ENCODE results near the gene FAM9A. TPM values are rescaled to one million over a fixed set of nuclear protein-coding genes. Genes with fewer than 3 reads are reported as not detected.
"Not testable (repeated sequence)": the region's sequence is repeated elsewhere in the genome, so short reads cannot be mapped to it uniquely, and the experiment has no call there.

FAM9A gene
- total RNA-seq, 1 donor from 2014 or later = not detected

DNA sequence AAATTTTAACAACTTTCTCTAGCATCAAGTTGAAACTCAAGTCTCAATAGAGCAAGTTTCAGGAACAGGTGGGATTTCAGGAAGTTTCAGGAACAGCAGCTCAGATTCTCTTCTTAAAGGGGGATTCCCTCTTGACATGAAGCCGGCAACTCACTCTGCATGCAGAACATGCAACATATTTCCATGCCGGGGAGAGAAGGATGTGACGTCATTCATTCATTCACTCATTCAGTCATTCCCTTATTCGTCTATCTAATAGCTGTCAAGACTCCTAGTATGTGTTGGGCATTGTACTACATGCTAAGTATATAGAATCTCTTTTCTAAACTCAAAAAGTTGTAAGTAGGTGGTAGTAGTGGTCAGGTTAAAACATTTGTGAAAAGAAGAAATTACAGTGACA, 4.8 kb upstream of the FAM9A start:
- Histone ChIP-seq H3K79me2 (ENCODE audit: insufficient read depth, low read length) (no peaks in the 10 kb centered on the region), H3K36me3 (ENCODE audit: insufficient read depth, low read length) (no peaks in the 10 kb centered on the region), H3K4me3 (ENCODE audit: insufficient read depth, low read depth, low read length) (no peak overlapping the region), H3K27ac (ENCODE audit: low read depth, low read length) (no peak overlapping the region), H3K9me3 (ENCODE audit: insufficient read depth, low read depth, low read length) (no peaks in the 10 kb centered on the region), H3K27me3 (ENCODE audit: insufficient read depth, low read length) (peaks cover 2% of the 10 kb centered on the region), H3K4me2 (ENCODE audit: low read length) (no peak overlapping the region), H2AFZ (ENCODE audit: low read depth, low read length) (no peak overlapping the region), H4K20me1 (ENCODE audit: insufficient read depth, low read length) (no peaks in the 10 kb centered on the region), H3K9ac (ENCODE audit: low read length) (no peak overlapping the region), H3K4me1 (ENCODE audit: insufficient read depth, low read length) (peaks cover 3% of the 10 kb centered on the region)
- no peaks in the 10 kb centered on the region for H3K4me1 Mint-ChIP-seq (ENCODE audit: low read depth, unreplicated experiment)
- no peak overlapping the region for H3K4me3 Mint-ChIP-seq (ENCODE audit: unreplicated experiment)
- no peaks in the 10 kb centered on the region for H3K9me3 Mint-ChIP-seq (ENCODE audit: unreplicated experiment)
- H3K27ac Mint-ChIP-seq (ENCODE audit: unreplicated experiment) = no peak overlapping the region
- FAIRE-seq (no peak), DNase-seq (ENCODE audit: low read depth) (no peak)
- TF ChIP-seq EZH2 (IDR thresholded peaks at IDR 0.05; ENCODE audit: insufficient read depth, low read length) = no peak
- TF ChIP-seq, protein P1, sequence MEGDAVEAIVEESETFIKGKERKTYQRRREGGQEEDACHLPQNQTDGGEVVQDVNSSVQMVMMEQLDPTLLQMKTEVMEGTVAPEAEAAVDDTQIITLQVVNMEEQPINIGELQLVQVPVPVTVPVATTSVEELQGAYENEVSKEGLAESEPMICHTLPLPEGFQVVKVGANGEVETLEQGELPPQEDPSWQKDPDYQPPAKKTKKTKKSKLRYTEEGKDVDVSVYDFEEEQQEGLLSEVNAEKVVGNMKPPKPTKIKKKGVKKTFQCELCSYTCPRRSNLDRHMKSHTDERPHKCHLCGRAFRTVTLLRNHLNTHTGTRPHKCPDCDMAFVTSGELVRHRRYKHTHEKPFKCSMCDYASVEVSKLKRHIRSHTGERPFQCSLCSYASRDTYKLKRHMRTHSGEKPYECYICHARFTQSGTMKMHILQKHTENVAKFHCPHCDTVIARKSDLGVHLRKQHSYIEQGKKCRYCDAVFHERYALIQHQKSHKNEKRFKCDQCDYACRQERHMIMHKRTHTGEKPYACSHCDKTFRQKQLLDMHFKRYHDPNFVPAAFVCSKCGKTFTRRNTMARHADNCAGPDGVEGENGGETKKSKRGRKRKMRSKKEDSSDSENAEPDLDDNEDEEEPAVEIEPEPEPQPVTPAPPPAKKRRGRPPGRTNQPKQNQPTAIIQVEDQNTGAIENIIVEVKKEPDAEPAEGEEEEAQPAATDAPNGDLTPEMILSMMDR (IDR thresholded peaks at IDR 0.05; ENCODE audit: insufficient read depth, low read depth, low read length) = no peak
- H3K27me3 Mint-ChIP-seq (ENCODE audit: low read depth, unreplicated experiment) = peaks cover 2% of the 10 kb centered on the region
- H3K36me3 Mint-ChIP-seq (ENCODE audit: low read depth, unreplicated experiment) = no peaks in the 10 kb centered on the region

DNA sequence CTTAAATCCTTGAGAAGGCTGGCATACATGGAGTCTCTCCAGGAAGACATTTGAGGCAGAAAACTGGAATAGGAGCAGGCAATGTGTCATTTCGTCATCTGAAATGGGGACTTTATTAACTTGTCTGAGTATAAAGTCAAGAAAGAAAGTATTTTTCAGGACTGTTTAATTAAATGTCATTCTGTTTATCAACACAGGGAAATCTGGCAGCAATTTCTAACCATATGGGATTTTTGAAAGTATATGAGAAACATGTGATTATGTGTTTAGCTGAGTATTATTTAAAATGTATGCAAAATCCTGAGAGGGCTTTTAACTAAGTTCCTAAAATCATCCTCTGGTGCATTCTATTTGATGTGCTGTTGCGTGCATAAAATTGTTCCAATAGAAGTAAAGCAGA, 3.9 kb upstream of the FAM9A start:
- H3K4me3 ChIP-seq (ENCODE audit: insufficient read depth, low read depth, low read length) = no peak overlapping the region
- FAIRE-seq = no peak

DNA sequence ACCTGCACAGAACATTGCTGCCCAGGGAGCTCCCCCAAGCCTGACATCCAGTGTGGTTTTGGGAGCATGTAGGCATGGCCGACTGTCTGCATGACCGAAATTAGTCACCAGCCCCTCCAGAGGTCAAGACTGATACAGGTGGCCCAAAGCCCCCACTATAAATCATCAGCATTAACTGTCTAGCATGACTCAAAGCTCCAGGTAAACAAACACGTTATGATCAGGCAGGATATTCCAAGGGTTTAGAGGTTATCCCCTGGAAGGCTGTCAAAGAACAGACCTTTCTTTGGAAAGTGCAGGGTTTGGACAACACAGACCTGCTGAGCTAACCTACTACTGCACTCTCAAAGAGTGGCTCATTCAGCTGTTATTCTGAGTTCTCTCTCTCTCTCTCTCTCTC, 2.1 kb upstream of the FAM9A start:
- Histone ChIP-seq H3K27me3 (ENCODE audit: insufficient read depth, low read length) (no peaks in the 10 kb centered on the region), H3K27ac (ENCODE audit: low read depth, low read length) (no peak overlapping the region), H2AFZ (ENCODE audit: low read depth, low read length) (no peak overlapping the region), H3K9me3 (ENCODE audit: insufficient read depth, low read depth, low read length) (no peaks in the 10 kb centered on the region), H3K9ac (ENCODE audit: low read length) (no peak overlapping the region), H4K20me1 (ENCODE audit: insufficient read depth, low read length) (no peaks in the 10 kb centered on the region), H3K4me1 (ENCODE audit: insufficient read depth, low read length) (peaks cover 3% of the 10 kb centered on the region), H3K4me3 (ENCODE audit: insufficient read depth, low read depth, low read length) (no peak overlapping the region), H3K4me2 (ENCODE audit: low read length) (no peak overlapping the region), H3K36me3 (ENCODE audit: insufficient read depth, low read length) (no peaks in the 10 kb centered on the region), H3K79me2 (ENCODE audit: insufficient read depth, low read length) (no peaks in the 10 kb centered on the region)
- DNase-seq (ENCODE audit: low read depth) = no peak
- TF ChIP-seq, protein P1 (IDR thresholded peaks at IDR 0.05; ENCODE audit: insufficient read depth, low read depth, low read length) = no peak
- TF ChIP-seq EZH2 (IDR thresholded peaks at IDR 0.05; ENCODE audit: insufficient read depth, low read length) = no peak
- no peak overlapping the region for H3K27ac Mint-ChIP-seq (ENCODE audit: unreplicated experiment)
- H3K36me3 Mint-ChIP-seq (ENCODE audit: low read depth, unreplicated experiment) = no peaks in the 10 kb centered on the region
- no peak overlapping the region for H3K4me3 Mint-ChIP-seq (ENCODE audit: unreplicated experiment)
- H3K4me1 Mint-ChIP-seq (ENCODE audit: low read depth, unreplicated experiment) = no peaks in the 10 kb centered on the region
- peaks cover 2% of the 10 kb centered on the region for H3K27me3 Mint-ChIP-seq (ENCODE audit: low read depth, unreplicated experiment)
- no peaks in the 10 kb centered on the region for H3K9me3 Mint-ChIP-seq (ENCODE audit: unreplicated experiment)
- FAIRE-seq = no peak

More for the DNA sequence above, 3.9 kb upstream of the FAM9A start:
- Histone ChIP-seq H4K20me1 (ENCODE audit: insufficient read depth, low read length) (no peaks in the 10 kb centered on the region), H3K4me1 (ENCODE audit: insufficient read depth, low read length) (peaks cover 3% of the 10 kb centered on the region), H2AFZ (ENCODE audit: low read depth, low read length) (no peak overlapping the region), H3K36me3 (ENCODE audit: insufficient read depth, low read length) (no peaks in the 10 kb centered on the region), H3K79me2 (ENCODE audit: insufficient read depth, low read length) (no peaks in the 10 kb centered on the region), H3K4me2 (ENCODE audit: low read length) (no peak overlapping the region), H3K27ac (ENCODE audit: low read depth, low read length) (no peak overlapping the region), H3K27me3 (ENCODE audit: insufficient read depth, low read length) (no peaks in the 10 kb centered on the region), H3K9ac (ENCODE audit: low read length) (no peak overlapping the region), H3K9me3 (ENCODE audit: insufficient read depth, low read depth, low read length) (no peaks in the 10 kb centered on the region)
- Mint-ChIP-seq H3K36me3 (ENCODE audit: low read depth, unreplicated experiment) (no peaks in the 10 kb centered on the region), H3K27me3 (ENCODE audit: low read depth, unreplicated experiment) (peaks cover 2% of the 10 kb centered on the region), H3K4me3 (ENCODE audit: unreplicated experiment) (no peak overlapping the region), H3K4me1 (ENCODE audit: low read depth, unreplicated experiment) (no peaks in the 10 kb centered on the region), H3K27ac (ENCODE audit: unreplicated experiment) (no peak overlapping the region), H3K9me3 (ENCODE audit: unreplicated experiment) (no peaks in the 10 kb centered on the region)
- DNase-seq (ENCODE audit: low read depth) = no peak
- no peak for TF ChIP-seq EZH2 (IDR thresholded peaks at IDR 0.05; ENCODE audit: insufficient read depth, low read length)
- TF ChIP-seq, protein P1 (IDR thresholded peaks at IDR 0.05; ENCODE audit: insufficient read depth, low read depth, low read length) = no peak

DNA sequence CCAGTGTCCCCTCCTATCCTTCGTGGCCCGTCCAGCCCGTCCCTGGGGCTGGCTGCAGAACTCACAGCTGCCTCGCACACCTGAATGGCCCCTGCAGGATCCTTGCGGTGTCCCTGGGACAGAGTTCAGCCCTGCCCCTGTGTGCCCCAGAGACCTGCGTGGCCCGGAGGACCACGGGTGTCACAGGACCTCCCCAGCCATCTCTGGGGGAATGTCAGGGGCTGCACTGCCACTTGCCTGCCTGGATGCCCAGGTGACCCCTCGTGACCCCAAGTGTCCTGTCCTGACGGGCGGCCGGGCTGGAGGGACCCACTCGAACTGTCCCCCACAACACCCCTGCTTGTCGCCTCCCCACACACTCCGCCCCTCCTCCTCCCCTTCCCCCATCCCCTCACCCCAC, 832 bp downstream of the FAM9A start:
- not testable (repeated sequence) for H3K9me3 Mint-ChIP-seq (ENCODE audit: unreplicated experiment); H3K27ac Mint-ChIP-seq (ENCODE audit: unreplicated experiment); H3K36me3 ChIP-seq (ENCODE audit: insufficient read depth, low read length); H3K4me3 Mint-ChIP-seq (ENCODE audit: unreplicated experiment); H3K4me3 ChIP-seq (ENCODE audit: insufficient read depth, low read depth, low read length); H2AFZ ChIP-seq (ENCODE audit: low read depth, low read length); H3K9me3 ChIP-seq (ENCODE audit: insufficient read depth, low read depth, low read length); H3K4me1 ChIP-seq (ENCODE audit: insufficient read depth, low read length); DNase-seq (ENCODE audit: low read depth); H3K9ac ChIP-seq (ENCODE audit: low read length); H3K4me1 Mint-ChIP-seq (ENCODE audit: low read depth, unreplicated experiment); H3K36me3 Mint-ChIP-seq (ENCODE audit: low read depth, unreplicated experiment); H3K27me3 ChIP-seq (ENCODE audit: insufficient read depth, low read length); H3K79me2 ChIP-seq (ENCODE audit: insufficient read depth, low read length); H3K27me3 Mint-ChIP-seq (ENCODE audit: low read depth, unreplicated experiment); H3K4me2 ChIP-seq (ENCODE audit: low read length); FAIRE-seq; H4K20me1 ChIP-seq (ENCODE audit: insufficient read depth, low read length); H3K27ac ChIP-seq (ENCODE audit: low read depth, low read length)

Data from astrocyte (in vitro differentiated cells and primary cell).